Neuronal stem cell (in vitro differentiated cells): ENCODE measurements around the gene HSDL1.

ENCODE experiments used
- DNase-seq: peaks from one replicate; pipeline ENCODE4 v3.0.0-alpha.2; 2013; ENCODE audit warnings: low spot score
- H2AFZ ChIP-seq: one replicate; pipeline ENCODE4 v1.6.1; 2013; ENCODE audit warnings: mild to moderate bottlenecking, low read length, inconsistent platforms
- H2AK5ac ChIP-seq: 2 replicates; pipeline ENCODE4 v1.6.1; 2013; ENCODE audit warnings: low read depth, mild to moderate bottlenecking, inconsistent platforms, low read length, moderate library complexity, mixed read lengths
- H2BK120ac ChIP-seq: 2 replicates; pipeline ENCODE4 v1.6.1; 2013; ENCODE audit warnings: low read depth, mild to moderate bottlenecking, inconsistent platforms, low read length, moderate library complexity, mixed read lengths
- H2BK12ac ChIP-seq: one replicate; pipeline ENCODE4 v1.6.1; 2013; ENCODE audit warnings: low read length, inconsistent platforms
- H2BK15ac ChIP-seq: 2 replicates; pipeline ENCODE4 v1.6.1; 2013; ENCODE audit warnings: mild to moderate bottlenecking, low read length, inconsistent platforms, mixed read lengths
- H2BK5ac ChIP-seq: one replicate; pipeline ENCODE4 v1.6.1; 2013; ENCODE audit warnings: inconsistent platforms, mild to moderate bottlenecking, low read length, moderate library complexity
- H3K14ac ChIP-seq: one replicate; pipeline ENCODE4 v1.6.1; 2013; ENCODE audit warnings: low read length, inconsistent platforms
- H3K18ac ChIP-seq: 2 replicates; pipeline ENCODE4 v1.6.1; 2013; ENCODE audit warnings: low read length, inconsistent platforms
- H3K23ac ChIP-seq: 2 replicates; pipeline ENCODE4 v1.6.1; 2013; ENCODE audit warnings: low read depth, mild to moderate bottlenecking, mixed read lengths, low read length, inconsistent platforms; ENCODE audit not compliant: poor library complexity
- H3K27ac ChIP-seq: replicated peaks from 3 replicates; pipeline ENCODE4 v1.5.1; 2013; ENCODE audit warnings: low read length, inconsistent platforms
- H3K27me3 ChIP-seq, 3 experiments: 2 replicates each; pipeline ENCODE4 v1.6.1; 2013; ENCODE audit warnings: low read length in 3 of 3, mild to moderate bottlenecking in 2 of 3, inconsistent platforms in 1 of 3, low read depth in 1 of 3, mixed read lengths in 1 of 3, moderate library complexity in 1 of 3; ENCODE audit not compliant: control insufficient read depth in 3 of 3, insufficient read depth in 3 of 3
- H3K36me3 ChIP-seq, 2 donors: replicated peaks in 1 of 2; 2 replicates each; pipeline ENCODE4 v1.6.1; 2013; ENCODE audit warnings: low read length in 2 of 2; ENCODE audit not compliant: control insufficient read depth in 2 of 2, insufficient read depth in 2 of 2
- H3K4ac ChIP-seq: 2 replicates; pipeline ENCODE4 v1.6.1; 2013; ENCODE audit warnings: inconsistent platforms, mild to moderate bottlenecking, low read length, moderate library complexity
- H3K4me1 ChIP-seq, 2 donors: 1 replicate in 1 of 2; 2 replicates in 1 of 2; pipeline ENCODE4 v1.6.1; 2013; ENCODE audit warnings: low read length in 2 of 2, low read depth in 1 of 2; ENCODE audit not compliant: control insufficient read depth in 2 of 2, insufficient read depth in 1 of 2
- H3K4me2 ChIP-seq: one replicate; pipeline ENCODE4 v1.6.1; 2013; ENCODE audit warnings: mild to moderate bottlenecking, low read length, inconsistent platforms; ENCODE audit not compliant: insufficient read depth, poor library complexity, severe bottlenecking
- H3K4me3 ChIP-seq, 2 donors: 2 replicates each; pipeline ENCODE4 v1.5.1; 2013; ENCODE audit warnings: low read length in 2 of 2, mild to moderate bottlenecking in 2 of 2, inconsistent platforms in 1 of 2, moderate library complexity in 1 of 2
- H3K79me1 ChIP-seq: one replicate; pipeline ENCODE4 v1.6.1; 2013; ENCODE audit warnings: low read depth, mild to moderate bottlenecking, inconsistent platforms, low read length, moderate library complexity
- H3K9ac ChIP-seq: one replicate; pipeline ENCODE4 v1.6.1; 2013; ENCODE audit warnings: mild to moderate bottlenecking, low read depth, low read length, inconsistent platforms; ENCODE audit not compliant: poor library complexity
- H3K9me3 ChIP-seq, 2 donors: replicated peaks in 1 of 2; 2 replicates each; pipeline versions ENCODE3 to v1.6.1; 2013; ENCODE audit warnings: low read length in 2 of 2, mild to moderate bottlenecking in 2 of 2, inconsistent platforms in 1 of 2, low read depth in 1 of 2, mixed read lengths in 1 of 2, moderate library complexity in 1 of 2; ENCODE audit not compliant: control insufficient read depth in 2 of 2, insufficient read depth in 1 of 2
- H4K8ac ChIP-seq: one replicate; pipeline ENCODE4 v1.6.1; 2013; ENCODE audit warnings: low read depth, mild to moderate bottlenecking, inconsistent platforms, low read length, moderate library complexity
- H4K91ac ChIP-seq: one replicate; pipeline ENCODE4 v1.6.1; 2013; ENCODE audit warnings: low read length, low read depth, mild to moderate bottlenecking, inconsistent platforms; ENCODE audit not compliant: poor library complexity
- WGBS, 2 donors: extraction: QIAGEN DNeasy Blood & Tissue Kit; methylation state at CpG; one replicate each; pipeline ENCODE4 v1.1.7; 2013; ENCODE audit warnings: missing lambda C conversion rate in 2 of 2, mixed read lengths in 1 of 2; ENCODE audit not compliant: insufficient read length in 2 of 2, insufficient replicate concordance in 1 of 2; ENCODE audit errors: extremely low coverage in 2 of 2; 5-methylcytosine and 5-hydroxymethylcytosine counted together

Gene HSDL1

GRCh38 chr16:84153660-84154214 is 8.8 kb upstream of the HSDL1 start:
- no peak overlapping the region for H3K4ac ChIP-seq
- H3K14ac ChIP-seq: no peak overlapping the region
- H2BK12ac ChIP-seq: no peak overlapping the region
- H2AK5ac ChIP-seq: no peak overlapping the region
- no CpG with 5 or more reads among the region's 8 CpGs for WGBS, 2 donors
- no peak overlapping the region for H3K23ac ChIP-seq
- DNase-seq: no peak
- no peak overlapping the region for H3K9ac ChIP-seq
- no peaks in the 10 kb centered on the region for H3K9me3 ChIP-seq
- H2AFZ ChIP-seq: no peak overlapping the region
- no peaks in the 10 kb centered on the region for H3K36me3 ChIP-seq
- H4K91ac ChIP-seq: no peak overlapping the region
- H2BK15ac ChIP-seq: no peak overlapping the region
- H3K4me3 ChIP-seq: no peak overlapping the region
- no peak overlapping the region for H4K8ac ChIP-seq
- H3K27me3 ChIP-seq: peaks cover 0 to 31% (median 0%) of the 10 kb centered on the region in 3 experiments
- H3K4me1 ChIP-seq: no peaks in the 10 kb centered on the region
- H3K79me1 ChIP-seq: no peaks in the 10 kb centered on the region
- H2BK5ac ChIP-seq: no peak overlapping the region
- H2BK120ac ChIP-seq: no peak overlapping the region
- H3K27ac ChIP-seq: no peak overlapping the region
- H3K4me2 ChIP-seq: no peak overlapping the region
- H3K18ac ChIP-seq: no peak overlapping the region

- Histone ChIP-seq H2BK12ac (no peak overlapping the region), H3K4me1 (no peaks in the 10 kb centered on the region), H3K27ac (no peak overlapping the region), H3K18ac (no peak overlapping the region), H2BK120ac (no peak overlapping the region), H2BK5ac (no peak overlapping the region), H3K14ac (no peak overlapping the region), H4K91ac (no peak overlapping the region), H2BK15ac (no peak overlapping the region), H2AFZ (no peak overlapping the region), H3K9ac (no peak overlapping the region), H3K36me3 (no peaks in the 10 kb centered on the region), H2AK5ac (no peak overlapping the region), H3K4me2 (no peak overlapping the region), H3K9me3 (no peaks in the 10 kb centered on the region), H3K4me3 (no peak overlapping the region), H4K8ac (no peak overlapping the region), H3K4ac (no peak overlapping the region), H3K23ac (no peak overlapping the region), H3K79me1 (no peaks in the 10 kb centered on the region), H3K27me3 (peaks cover 0 to 34% (median 4%) of the 10 kb centered on the region in 3 experiments)
- WGBS, 2 donors: no CpG with 5 or more reads among the region's 3 CpGs
- no peak for DNase-seq
Measured at GRCh38 chr16:84150926-84151325, 5.9 kb upstream of the HSDL1 start.

GRCh38 chr16:84144209-84144858 is 643 bp downstream of the HSDL1 start:
- no CpG with 5 or more reads among the region's 39 CpGs for WGBS, 2 donors
- Histone ChIP-seq H3K79me1 (peaks cover 4% of the 10 kb centered on the region), H4K8ac (no peak overlapping the region), H3K27ac (peak overlapping the region; percentile 82), H3K18ac (peak overlapping the region; percentile 89), H3K36me3 (peaks cover 0 to 9% of the 10 kb centered on the region in 2 donors), H2BK120ac (no peak overlapping the region), H3K27me3 (peaks cover 0 to 16% (median 4%) of the 10 kb centered on the region in 3 experiments), H3K9ac (peak overlapping the region; percentile 75), H3K14ac (peak overlapping the region; percentile 39), H3K23ac (peak overlapping the region; percentile 87), H2BK15ac (no peak overlapping the region), H2BK12ac (no peak overlapping the region), H3K4me1 (peaks cover 2 to 6% of the 10 kb centered on the region in 2 donors), H3K9me3 (peaks cover 2 to 14% of the 10 kb centered on the region in 2 donors), H2AFZ (peak overlapping the region; percentile 99), H3K4ac (no peak overlapping the region), H2BK5ac (no peak overlapping the region), H4K91ac (no peak overlapping the region), H2AK5ac (no peak overlapping the region), H3K4me2 (peak overlapping the region; percentile 80), H3K4me3 (peak overlapping the region; percentile 87 to 94)
- no peak for DNase-seq

GRCh38 chr16:84143784-84144199 is 1.2 kb downstream of the HSDL1 start:
- no peak for DNase-seq

More at GRCh38 chr16:84143784-84144199, 1.2 kb downstream of the HSDL1 start:
- peak overlapping the region; percentile 80 for H3K4me2 ChIP-seq
- H2AK5ac ChIP-seq: no peak overlapping the region
- peaks cover 2 to 14% of the 10 kb centered on the region in 2 donors for H3K9me3 ChIP-seq
- H4K8ac ChIP-seq: no peak overlapping the region
- no peak overlapping the region for H2BK15ac ChIP-seq
- no peak overlapping the region for H2BK12ac ChIP-seq
- WGBS, 2 donors: no CpG with 5 or more reads among the region's 13 CpGs
- H3K36me3 ChIP-seq: peaks cover 0 to 9% of the 10 kb centered on the region in 2 donors
- H2AFZ ChIP-seq: peak overlapping the region; percentile 99
- H3K27ac ChIP-seq: no peak overlapping the region
- H3K4ac ChIP-seq: no peak overlapping the region
- peaks cover 7 to 12% of the 10 kb centered on the region in 2 donors for H3K4me1 ChIP-seq
- peak overlapping the region; percentile 87 to 94 for H3K4me3 ChIP-seq
- no peak overlapping the region for H3K18ac ChIP-seq
- H3K79me1 ChIP-seq: peaks cover 4% of the 10 kb centered on the region
- H3K14ac ChIP-seq: no peak overlapping the region
- no peak overlapping the region for H2BK120ac ChIP-seq
- H3K23ac ChIP-seq: no peak overlapping the region
- no peak overlapping the region for H3K9ac ChIP-seq
- H4K91ac ChIP-seq: no peak overlapping the region
- H3K27me3 ChIP-seq: peaks cover 0 to 16% (median 4%) of the 10 kb centered on the region in 3 experiments
- no peak overlapping the region for H2BK5ac ChIP-seq
